Mammary epithelial cell (primary cell): ENCODE results near the gene NTM.

ENCODE experiments used
- EZH2 ChIP-seq: IDR thresholded peaks from 2 replicates; pipeline ENCODE4 v1.6.1; 2012; ENCODE audit warnings: low read length, inconsistent platforms, borderline replicate concordance
- TF ChIP-seq, protein P1 (sequence below), 2 donors: IDR thresholded peaks in 1 of 2; conservative IDR thresholded peaks in 1 of 2; 2 replicates each; pipeline ENCODE4 v1.5.1; 2011 to 2012; ENCODE audit warnings: inconsistent platforms in 2 of 2, low read length in 2 of 2, mild to moderate bottlenecking in 2 of 2, control low read depth in 1 of 2, low read depth in 1 of 2; ENCODE audit not compliant: insufficient read depth in 1 of 2; ENCODE audit errors: extremely low read depth in 1 of 2

DNA sequence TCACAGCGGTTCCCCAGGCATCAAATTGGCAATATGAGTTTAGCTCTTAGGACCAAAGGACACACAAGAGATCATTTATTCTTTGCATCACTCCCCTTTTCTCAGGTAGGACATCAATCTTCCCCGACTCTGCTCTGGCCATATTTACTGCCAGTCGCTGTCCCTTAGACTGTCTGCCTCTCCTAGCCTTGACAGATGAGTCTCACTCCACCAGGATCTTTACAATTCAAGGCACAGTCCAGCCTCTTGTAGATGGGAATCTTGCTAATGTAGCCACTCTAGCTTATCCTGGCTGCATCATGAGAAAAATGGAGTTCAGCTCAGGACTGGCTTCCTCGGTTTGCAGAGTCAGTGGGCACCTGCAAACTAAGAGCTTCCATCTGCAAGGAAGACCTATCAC is 915.2 kb downstream of the NTM start:
- TF ChIP-seq, protein P1, sequence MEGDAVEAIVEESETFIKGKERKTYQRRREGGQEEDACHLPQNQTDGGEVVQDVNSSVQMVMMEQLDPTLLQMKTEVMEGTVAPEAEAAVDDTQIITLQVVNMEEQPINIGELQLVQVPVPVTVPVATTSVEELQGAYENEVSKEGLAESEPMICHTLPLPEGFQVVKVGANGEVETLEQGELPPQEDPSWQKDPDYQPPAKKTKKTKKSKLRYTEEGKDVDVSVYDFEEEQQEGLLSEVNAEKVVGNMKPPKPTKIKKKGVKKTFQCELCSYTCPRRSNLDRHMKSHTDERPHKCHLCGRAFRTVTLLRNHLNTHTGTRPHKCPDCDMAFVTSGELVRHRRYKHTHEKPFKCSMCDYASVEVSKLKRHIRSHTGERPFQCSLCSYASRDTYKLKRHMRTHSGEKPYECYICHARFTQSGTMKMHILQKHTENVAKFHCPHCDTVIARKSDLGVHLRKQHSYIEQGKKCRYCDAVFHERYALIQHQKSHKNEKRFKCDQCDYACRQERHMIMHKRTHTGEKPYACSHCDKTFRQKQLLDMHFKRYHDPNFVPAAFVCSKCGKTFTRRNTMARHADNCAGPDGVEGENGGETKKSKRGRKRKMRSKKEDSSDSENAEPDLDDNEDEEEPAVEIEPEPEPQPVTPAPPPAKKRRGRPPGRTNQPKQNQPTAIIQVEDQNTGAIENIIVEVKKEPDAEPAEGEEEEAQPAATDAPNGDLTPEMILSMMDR (conservative IDR thresholded peaks at IDR 0.05 in 1 of 2, IDR thresholded peaks at IDR 0.05 in 1 of 2; ENCODE audit: extremely low read depth in 1 of 2, insufficient read depth in 1 of 2, low read depth in 1 of 2, low read length in 2 of 2), result no peak
- no peak for TF ChIP-seq EZH2
